HG03280 (cell line): ENCODE measurements around the gene NRXN3.

Experiments
- ATAC-seq: cut with Tn5 transposase; IDR thresholded peaks from one replicate; pipeline ENCODE4 v1.9.1; 2021; ENCODE audit warnings: mild to moderate bottlenecking, moderate library complexity; ENCODE audit not compliant: unreplicated experiment

NRXN3 gene

DNA sequence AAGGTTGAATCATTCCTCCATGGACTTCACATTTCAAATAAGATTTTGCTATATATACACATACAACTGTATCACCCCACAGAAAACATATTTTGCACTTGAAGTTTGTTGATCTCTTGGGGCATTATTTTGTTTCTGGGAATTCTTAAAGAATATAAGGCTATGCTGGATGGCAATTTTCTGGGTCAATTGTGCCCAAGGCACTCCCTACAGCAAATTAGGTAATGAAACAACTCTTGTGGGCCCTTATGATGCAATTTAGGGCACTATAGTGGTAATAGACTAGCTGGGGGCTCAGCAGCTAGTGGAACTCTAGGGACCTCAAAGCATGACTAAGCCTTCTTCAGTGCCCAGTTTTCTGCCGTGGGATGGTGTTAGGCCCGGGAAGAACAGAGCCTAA, 444.4 kb downstream of the NRXN3 start:
- no peak for ATAC-seq

DNA sequence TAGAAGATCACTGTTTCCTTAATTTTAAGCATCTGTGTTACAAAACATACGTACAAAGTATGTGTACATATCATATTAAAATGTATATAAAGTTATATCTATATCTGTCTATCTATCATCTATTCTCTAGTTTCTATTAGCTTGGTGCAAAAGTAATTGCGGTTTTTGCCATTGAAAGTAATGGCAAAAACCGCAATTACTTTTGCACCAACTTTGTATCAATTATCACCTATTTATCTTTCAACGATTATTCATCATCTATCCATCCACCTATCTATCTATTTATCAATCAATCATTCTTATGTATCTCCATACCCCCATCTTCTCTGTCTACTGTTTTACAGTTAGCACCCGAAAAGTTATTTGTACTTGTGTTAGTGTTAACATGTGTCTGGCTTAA, 447.6 kb downstream of the NRXN3 start:
- no peak for ATAC-seq

DNA sequence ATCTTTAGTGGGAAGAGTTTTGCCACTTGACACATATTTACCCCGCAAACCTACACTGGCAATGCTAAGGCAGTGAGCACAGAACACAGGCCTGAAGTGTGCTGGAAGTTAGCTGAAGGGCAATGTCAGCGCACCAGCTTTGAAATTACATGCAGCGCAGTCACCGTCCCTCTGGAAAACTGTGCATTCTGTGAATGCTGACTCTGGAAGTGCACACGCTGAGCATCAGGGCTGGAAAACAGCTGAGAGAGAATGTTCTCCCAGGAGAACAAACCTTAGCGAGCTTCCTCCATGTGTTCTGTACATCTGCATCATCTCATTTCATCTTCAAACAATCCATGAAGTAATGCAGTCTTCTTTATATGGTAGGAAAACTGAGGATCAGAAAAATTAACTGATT, 448.2 kb downstream of the NRXN3 start:
- ATAC-seq, result no peak

DNA sequence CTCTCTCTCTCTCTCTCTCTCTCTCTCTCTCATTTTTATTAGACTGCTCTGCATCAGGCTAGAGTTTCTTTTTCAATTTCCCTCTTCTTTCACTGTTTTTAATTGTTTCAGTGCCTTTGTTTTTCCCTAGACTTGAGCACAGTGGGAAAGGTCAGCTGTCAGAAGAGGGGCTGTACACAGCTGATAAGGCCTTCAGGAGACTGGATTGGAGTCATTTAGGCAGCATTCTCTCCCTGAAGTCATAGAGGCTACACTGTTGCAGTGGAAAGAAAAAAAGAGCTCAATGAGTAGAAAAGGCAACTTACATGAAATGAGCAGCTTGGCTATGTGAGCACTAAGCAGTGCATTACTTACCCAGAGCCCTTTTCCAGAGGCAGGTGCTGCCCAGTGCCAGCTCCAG, 456.9 kb downstream of the NRXN3 start:
- no peak for ATAC-seq

DNA sequence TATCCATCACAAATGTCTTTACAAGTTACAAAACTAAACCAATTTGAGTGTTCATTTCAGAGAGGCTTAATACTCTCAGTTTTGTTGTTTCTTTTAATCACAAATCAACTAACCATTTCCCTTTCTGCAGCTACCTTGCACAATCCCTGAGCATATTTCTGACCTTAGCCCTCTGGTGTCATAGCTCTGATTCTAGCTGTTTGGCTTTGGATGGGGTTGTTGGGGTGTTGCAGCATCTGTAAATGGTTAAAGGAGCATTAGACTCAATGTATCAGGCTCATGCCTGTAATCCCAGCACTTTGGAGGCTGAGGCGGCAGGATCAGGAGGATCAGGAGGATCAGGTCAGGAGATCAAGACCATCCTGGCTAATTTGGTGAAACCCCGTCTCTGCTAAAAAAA, 461.4 kb downstream of the NRXN3 start:
- ATAC-seq, result no peak

DNA sequence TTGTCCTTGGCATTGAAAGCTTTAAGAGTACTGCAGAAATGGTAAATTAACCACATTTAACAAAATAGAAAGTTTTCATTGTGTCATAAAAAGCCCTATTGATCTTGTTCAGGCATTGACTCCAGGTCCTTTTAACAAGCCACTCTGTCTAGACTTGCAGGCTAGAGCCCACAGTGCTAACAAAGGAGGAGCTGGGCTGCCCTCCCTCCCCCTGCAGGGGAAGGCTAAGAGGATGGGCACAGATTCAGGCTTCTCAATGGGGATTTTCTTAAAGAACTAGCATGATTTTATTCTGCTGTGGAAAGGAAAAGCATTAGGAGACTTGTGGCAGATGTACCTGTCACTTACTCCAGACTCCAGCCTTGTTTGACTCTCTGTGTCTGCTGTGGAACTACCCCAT, 463.6 kb downstream of the NRXN3 start:
- no peak for ATAC-seq

DNA sequence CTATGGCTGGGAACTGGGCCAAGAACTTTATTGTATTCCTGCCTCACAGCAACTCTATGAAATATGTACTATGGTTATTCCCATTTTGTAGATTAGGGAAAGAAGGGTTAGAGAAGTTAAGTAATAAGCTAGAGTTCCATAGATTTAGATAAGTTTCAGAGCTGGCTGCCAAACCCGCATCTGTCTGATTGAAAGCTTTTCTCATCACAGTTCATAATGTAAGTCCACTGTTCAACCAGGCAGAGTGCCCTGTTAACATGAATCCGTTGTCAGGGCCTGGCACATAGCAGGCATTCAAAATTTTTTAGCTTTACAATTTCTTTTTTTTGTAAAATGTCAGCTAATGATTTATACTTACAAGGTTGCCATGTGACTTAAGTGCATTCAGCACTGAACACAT, 467.3 kb downstream of the NRXN3 start:
- ATAC-seq, result no peak

DNA sequence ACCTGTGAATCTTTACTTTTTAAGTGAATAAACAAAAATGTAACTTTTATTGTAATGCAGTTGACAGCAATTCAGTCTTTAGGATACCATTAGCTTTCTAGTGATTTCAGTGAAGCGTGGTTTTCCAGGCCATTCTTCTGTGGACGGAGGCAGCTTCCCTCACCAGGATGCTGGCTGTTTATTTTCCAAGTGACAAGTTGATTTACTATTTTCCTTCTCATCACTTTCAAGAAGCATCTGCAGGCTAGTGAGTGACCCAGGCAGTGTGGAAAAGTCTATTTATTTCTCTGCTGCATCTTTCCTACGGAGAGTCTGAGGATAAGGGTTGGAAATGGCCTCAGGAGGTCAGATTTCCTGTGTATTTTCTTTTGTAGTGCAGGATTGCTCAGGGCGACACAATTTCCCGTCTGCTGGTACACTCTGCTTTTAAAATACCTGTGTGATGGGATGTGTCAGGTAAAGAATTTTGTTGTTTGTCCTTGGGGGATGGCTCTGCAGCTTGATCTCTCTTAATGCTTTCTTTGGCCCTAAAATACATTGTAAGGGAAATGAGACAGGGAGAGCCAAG, 467.8 kb downstream of the NRXN3 start:
- no peak for ATAC-seq

DNA sequence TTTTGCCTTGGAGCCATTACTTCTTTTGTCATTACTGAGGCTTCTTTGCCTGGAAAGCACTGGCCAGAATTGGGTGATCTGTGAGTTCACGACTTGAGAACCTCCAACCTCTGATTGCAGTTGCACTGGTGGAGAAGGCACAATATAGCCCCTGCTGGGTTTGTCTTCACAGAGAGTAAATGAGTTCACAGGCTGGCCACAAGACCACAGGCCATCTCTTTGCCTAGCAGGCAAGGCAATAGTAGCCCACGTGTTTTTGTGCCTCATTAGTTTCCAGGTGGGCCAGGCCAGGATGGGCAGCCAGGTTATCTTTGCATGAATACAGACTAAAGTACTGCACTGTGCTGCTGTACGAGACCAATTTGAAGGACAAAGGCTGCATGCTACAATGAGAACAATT, 468.8 kb downstream of the NRXN3 start:
- no peak for ATAC-seq

DNA sequence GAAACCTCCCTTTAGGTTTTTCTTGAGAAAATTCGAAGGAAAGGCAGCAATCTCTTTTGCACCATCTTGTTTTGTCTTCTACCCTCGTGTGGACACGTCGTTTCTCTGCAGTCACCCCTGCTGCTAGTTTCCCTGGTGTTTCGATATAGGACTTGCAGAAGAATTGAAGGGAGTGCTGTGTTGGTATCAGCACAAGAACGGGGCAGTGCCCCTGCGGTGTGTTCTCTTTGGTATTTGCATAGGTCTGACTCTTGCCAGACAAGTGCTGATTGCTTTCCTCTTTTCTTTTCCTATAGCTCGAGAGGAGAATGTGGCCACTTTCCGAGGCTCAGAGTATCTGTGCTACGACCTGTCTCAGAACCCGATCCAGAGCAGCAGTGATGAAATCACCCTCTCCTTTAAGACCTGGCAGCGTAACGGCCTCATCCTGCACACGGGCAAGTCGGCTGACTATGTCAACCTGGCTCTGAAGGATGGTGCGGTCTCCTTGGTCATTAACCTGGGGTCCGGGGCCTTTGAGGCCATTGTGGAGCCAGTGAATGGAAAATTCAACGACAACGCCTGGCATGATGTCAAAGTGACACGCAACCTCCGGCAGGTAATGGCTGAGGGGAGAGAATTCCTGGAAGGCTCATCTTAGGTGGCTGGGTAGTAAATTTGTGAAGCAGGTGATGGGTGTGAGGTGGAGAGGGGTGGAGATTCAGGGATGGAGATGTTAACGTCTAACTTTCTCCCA, 474.8 kb downstream of the NRXN3 start:
- no peak for ATAC-seq

DNA sequence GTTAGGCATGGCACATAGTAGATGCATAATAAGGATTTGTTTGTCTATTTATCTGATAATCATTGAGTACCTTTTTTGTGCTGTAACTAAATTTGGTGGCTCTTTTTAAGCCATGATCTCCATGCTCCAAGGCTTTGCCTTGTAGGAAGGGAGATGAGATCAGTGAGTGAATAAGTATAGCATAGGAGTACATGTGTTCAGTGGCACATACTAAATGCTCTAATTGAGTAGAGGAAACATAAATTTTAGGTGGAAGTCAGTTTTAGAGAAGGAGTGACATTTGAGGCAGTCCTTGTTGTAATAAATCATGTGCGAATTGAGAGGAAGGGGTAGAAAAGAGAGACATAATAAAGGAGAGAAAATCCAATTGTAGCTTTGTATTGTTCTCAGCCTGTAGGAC, 482.6 kb downstream of the NRXN3 start:
- no peak for ATAC-seq

DNA sequence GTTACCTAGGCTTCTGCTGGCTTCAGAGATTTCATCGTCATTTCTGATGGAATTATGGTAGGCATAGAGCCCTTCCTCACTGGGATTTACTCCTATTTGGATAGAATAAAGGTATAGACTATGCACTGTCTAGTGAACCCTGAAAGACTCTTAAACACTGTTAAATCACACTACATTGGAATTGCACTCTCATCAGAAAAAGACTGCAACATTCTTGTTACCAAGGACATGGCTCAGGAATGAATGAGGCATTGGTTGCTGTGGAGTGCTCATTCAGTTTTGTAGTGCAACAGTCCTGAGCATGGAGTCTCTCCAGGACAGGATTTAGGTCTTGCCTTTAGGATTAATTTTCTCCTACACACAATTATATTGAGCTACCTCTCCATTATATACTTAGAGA, 483.0 kb downstream of the NRXN3 start:
- no peak for ATAC-seq

DNA sequence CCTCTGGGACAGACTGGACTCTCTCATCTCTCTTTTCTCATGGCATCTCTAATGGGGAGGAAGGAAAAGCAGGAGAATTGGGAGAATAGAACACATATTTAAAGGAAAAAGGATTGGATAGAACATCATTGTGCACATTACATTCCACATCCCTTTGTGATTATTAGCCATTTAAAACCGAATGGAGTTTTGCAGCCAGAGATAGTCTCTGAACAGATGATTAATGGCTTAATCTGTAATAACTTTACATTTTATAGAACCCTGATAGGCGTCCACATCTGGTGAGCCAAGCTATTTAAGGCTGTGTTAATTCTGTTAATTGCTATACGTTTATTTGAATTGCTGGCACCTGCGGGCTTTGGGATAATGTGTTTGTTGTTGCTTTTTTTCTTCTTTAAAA, 487.3 kb downstream of the NRXN3 start:
- ATAC-seq, result no peak

DNA sequence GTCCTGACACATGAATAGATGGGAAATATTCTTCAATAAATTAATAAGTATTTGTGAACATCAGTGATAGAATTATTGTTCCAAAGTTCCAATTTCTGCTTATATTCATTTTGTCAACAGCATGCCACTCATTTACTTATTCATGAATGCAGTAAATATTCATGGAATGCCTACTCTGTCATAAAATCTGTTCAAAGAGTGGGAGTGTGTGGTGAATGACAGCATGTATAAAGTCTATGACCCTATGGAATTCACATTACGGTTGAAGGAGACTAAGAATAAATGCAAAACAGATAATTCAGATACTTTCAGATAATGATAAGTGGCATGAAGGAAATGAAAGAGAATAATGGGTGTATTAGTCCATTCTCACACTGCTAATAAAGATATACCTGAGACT, 494.7 kb downstream of the NRXN3 start:
- ATAC-seq, result no peak

DNA sequence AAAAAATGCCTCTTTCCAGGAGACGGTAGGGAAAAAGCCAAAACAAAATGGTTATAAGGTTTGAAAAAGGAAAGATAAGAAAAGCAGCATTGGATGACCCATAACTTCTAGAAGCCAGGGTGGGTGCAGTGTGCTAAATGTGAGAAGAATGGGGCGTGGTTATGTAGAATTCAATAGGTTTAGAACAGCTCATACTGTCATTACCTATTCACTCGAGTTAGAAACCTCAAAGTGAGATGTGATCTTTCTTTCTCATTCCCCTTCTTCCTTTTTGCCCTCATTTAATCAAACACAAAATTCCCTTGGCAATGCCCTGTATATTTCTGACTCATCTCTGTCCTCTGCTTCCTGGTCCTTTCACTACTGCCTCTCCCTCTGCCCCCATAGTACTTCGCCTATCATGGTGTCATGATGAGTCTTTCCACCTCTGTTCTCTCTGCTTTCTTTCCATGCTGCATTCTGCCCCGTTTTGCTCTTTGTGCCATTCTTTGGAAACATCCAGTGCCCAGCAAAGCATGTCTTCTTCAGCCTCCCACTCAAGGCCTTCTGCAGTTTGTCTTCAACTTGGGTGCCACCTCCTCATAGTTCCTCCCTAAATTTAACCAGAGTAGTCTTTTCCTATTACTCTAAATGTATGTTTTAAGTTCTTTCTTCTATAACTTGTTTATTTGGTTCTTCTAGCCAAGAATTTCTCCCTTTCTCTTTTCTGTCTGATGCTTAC, 496.3 kb downstream of the NRXN3 start:
- no peak for ATAC-seq

DNA sequence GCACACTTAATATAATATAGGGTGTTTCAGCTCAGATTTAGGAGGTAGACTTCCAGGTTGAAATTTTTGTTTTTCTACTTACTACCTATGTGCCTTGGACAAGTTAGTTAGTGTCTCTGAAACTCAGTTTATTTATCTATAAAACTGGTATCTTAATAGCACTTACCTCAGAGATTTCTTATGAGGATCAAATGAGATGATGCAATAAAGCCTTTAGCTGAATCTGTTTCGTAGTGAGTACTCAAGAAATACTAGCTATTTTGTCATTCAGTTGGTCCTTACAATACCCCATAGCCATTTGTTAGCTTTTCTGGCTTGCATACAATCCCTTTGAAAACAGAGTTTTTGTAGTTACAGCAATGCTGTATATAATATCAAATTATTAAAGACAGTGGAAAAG, 497.0 kb downstream of the NRXN3 start:
- ATAC-seq, result no peak

DNA sequence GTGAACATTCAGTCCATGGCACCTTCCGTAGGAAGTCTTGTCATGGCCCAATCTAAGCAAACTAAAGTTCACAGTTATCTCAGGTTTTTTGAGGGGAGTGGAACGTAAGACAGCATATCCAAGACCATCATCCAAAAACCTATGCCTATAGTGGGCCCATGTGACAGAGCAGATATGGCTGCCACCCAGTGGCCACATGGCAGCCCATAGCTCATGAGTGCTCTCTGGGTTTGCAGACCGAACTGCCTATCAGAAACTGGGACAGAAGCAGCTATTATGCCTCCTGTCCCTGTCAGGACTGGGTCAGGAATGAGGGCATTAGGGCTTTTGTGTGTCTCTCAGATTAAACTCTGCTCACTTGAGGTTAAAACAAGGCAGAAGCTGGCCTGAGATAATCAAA, 503.7 kb downstream of the NRXN3 start:
- ATAC-seq, result no peak

DNA sequence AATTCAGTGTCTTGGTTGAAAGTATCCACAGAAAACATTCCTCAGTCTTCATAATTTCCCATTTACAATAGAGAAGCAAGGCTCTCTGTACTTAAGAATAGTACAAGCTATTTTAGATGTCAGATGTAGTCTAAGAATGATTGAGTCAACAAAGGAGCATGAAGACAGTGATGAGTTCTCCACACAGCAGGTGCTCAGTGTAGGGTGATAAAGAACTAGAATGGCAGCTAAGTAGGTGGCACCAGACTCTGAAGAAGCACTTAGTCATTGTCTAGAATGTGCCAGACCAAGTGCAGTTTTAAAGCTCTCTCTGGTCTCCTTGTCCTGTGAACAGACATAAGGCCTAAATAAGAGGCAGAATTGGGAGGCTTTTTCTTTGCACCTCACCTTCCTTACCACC, 504.6 kb downstream of the NRXN3 start:
- ATAC-seq, result no peak

DNA sequence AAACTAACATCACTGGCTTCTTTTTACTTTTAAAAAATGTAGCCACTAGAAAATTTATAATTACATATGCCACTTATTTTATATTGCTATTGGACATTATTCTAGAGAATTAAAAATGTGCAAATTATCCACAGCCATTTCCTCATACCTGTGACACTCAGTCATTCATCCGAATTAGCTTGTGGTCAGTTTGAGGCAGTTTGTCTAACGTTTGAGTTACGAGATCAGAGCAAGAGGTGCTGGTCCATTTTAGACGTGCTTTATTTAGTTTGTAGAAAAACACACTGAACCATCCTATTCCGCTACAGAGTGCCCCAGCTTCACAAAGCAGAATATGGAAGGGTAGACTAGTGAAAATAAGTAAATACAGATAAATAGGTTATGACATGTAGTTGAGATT, 513.0 kb downstream of the NRXN3 start:
- ATAC-seq, result no peak

DNA sequence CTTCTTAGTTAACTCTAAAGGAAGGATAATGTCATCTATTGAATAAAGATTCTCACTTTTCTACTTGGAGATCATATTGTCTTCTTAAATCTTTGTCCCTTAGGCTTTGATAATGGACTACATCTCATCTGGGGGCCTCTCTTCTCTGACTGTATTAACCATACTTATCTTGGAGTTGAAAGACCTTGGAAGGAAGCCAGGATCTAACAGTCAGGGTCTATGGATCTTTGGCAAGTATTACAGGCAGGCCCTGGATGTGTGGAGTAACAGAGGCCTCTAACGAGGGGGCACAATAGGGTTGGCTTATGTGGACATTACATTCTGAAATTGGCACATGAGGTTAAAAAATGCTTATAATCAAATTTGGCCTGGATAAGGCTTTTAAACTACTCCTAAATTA, 513.8 kb downstream of the NRXN3 start:
- no peak for ATAC-seq

DNA sequence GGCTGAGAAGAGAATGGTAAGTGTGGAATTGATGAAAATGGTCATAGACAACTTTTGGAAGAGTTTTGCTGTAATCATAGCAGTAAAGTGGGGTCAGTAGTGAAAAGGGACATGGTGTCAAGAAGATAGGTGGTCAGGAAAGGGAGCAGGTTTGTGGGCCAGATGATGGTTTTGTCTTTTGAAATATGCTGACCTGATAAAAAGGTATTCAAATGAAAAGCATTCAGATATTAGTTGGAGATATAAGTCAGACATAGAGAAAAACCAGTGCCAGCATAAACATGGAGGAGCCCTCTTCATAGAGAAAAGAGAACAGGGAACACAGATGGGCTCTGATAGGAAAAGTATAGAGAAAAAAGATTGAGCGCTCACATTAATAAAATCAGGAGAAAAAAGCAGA, 518.3 kb downstream of the NRXN3 start:
- no peak for ATAC-seq

DNA sequence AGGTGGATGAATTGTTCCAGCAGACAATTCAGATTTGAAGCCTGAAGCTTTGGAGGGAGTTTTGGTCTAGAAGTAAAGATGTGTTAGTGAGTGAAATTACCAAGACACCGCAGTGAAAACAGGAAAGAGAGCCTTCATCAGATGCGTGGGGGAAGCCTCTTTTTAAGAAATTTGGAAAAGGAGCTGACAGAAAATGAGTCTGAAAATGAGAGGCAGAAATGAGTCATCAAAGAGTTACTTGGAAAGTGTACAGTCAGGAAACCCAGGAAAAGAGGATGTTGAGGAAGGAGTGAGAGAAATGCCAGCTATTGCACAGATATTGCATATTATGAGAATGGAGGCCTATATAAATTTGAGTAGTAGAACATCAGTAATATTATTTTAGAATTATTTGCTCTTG, 520.7 kb downstream of the NRXN3 start:
- no peak for ATAC-seq
